Epithelial cell of esophagus (primary cell): Measurements from ENCODE around the gene LTBP1.

Experiments used
- DNase-seq: peaks from one replicate; pipeline ENCODE4 v3.0.0; 2010; ENCODE audit warnings: low read depth
- H3K4me3 ChIP-seq: 2 replicates; pipeline ENCODE4 v1.5.1; 2011; ENCODE audit warnings: mild to moderate bottlenecking, low read length, control low read depth
- TF ChIP-seq, protein P1 (sequence below): IDR thresholded peaks from 2 replicates; pipeline ENCODE4 v1.5.1; 2011; ENCODE audit warnings: low read depth, mild to moderate bottlenecking, low read length, control low read depth, inconsistent platforms; ENCODE audit not compliant: insufficient read depth; ENCODE audit errors: missing control alignments

LTBP1 gene

DNA sequence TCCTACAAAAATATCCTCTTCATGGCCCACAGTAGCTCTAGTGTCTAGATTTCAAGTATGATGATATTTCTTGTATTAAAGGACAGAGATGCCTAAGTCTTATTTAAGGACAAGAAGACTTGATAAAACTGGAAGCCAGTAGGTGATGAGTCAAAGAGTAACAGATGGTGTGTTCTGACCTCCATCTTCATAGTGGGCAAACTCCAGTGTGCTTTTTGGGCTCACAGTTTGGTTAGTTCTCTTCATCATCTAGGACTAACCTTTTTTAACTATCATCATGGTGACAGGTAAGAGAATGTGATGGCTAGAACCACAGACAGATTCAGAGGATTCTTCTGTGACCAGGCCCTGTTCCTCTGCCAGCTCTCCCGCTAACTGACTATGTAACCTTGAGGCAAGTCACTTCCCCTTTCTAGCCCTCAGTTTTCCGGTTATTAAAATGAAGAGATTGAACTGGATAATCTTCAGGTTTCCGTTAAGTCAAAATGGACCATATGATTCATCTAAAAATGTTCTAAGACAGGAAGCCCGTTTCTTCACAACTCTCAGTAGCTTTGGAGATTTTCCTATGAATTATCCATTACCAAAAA, 389.4 kb downstream of the LTBP1 start:
- TF ChIP-seq, protein P1, sequence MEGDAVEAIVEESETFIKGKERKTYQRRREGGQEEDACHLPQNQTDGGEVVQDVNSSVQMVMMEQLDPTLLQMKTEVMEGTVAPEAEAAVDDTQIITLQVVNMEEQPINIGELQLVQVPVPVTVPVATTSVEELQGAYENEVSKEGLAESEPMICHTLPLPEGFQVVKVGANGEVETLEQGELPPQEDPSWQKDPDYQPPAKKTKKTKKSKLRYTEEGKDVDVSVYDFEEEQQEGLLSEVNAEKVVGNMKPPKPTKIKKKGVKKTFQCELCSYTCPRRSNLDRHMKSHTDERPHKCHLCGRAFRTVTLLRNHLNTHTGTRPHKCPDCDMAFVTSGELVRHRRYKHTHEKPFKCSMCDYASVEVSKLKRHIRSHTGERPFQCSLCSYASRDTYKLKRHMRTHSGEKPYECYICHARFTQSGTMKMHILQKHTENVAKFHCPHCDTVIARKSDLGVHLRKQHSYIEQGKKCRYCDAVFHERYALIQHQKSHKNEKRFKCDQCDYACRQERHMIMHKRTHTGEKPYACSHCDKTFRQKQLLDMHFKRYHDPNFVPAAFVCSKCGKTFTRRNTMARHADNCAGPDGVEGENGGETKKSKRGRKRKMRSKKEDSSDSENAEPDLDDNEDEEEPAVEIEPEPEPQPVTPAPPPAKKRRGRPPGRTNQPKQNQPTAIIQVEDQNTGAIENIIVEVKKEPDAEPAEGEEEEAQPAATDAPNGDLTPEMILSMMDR = no peak
- no peak overlapping the region for H3K4me3 ChIP-seq
- DNase-seq = no peak

DNA sequence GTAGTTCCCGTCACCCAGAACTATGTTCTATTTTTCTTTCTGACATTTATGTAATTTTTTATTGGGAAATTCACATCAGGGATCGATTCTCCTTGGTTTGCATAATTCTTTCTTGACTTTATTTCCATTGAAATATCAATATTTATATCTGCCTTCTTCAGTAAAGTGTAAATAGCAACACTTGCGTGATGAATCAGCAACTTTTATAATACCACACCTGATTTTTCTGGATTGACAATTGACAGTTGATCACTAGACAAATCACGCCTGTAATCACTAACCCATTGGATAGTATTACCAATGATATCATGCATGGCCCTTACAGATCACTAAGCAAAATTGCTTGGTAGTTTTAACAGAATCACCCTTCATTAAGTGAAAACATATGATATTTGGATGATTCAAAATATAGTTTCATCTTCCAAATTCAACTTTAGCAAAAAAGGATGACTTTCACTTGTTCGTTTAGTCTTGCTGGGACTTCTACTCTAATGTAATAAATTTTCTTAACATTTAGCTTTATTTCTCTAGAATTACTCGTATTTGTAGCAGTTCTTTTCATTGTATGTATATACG, 390.7 kb downstream of the LTBP1 start:
- no peak for DNase-seq
- H3K4me3 ChIP-seq = no peak overlapping the region
- TF ChIP-seq, protein P1 = no peak

DNA sequence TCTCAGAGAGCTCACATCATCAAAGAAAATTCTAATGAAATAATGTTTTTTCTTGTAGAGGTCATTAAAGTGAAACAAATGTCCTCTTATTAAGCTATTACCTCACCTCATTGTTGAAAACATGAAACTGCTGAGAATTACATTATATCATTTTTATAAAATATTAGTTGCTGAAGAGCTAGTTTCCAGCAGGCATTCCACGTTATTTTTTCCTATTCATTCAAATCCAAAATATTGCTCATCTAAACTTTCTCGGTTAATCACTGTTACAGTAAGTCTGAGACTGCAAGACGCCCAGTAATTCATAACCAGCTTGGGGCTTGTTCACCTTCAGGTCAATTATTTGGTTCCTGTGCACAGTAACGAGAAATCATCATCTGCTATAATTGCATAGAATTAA, 391.2 kb downstream of the LTBP1 start:
- no peak overlapping the region for H3K4me3 ChIP-seq
- no peak for DNase-seq
- TF ChIP-seq, protein P1 = no peak

DNA sequence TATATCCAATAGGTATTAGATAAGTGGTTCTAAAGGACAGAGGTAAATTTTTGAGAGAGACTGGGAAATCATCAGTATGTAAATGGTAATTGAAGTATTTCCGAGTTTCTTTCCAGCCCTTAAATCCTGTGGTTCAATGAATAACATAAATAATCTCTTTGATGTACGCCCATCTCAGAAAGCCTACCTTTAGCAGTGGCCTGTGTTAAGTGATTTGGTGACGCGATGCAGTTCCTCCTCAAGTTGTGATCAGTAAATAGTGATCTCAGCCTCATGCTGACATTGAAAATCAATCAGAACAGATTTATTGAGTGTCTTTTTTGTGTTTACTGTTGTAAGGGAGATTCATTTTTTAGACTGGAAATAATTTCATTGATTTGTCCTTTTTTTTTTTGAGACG, 392.5 kb downstream of the LTBP1 start:
- no peak for DNase-seq
- TF ChIP-seq, protein P1 = no peak
- H3K4me3 ChIP-seq = no peak overlapping the region

DNA sequence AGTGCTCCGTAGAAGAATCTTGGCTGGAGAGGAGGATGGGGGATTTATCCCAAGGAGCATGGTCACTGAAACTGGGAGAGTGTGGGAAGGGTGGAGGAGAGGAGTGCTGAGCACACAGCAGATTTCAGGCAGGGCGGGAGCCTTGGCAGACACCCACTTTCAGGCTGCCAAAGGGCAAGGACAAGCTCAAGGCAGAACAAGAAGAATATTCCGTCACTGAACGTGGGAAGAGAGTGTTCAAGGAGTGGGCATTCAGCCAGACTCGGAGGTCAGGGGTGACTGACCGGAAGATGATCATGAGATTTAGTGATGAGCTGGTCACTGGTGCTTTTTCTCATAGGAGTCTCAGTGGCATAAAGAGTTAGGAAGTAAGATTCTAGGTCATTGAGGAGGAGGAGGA, 393.5 kb downstream of the LTBP1 start:
- TF ChIP-seq, protein P1 = no peak
- DNase-seq = no peak
- no peak overlapping the region for H3K4me3 ChIP-seq

DNA sequence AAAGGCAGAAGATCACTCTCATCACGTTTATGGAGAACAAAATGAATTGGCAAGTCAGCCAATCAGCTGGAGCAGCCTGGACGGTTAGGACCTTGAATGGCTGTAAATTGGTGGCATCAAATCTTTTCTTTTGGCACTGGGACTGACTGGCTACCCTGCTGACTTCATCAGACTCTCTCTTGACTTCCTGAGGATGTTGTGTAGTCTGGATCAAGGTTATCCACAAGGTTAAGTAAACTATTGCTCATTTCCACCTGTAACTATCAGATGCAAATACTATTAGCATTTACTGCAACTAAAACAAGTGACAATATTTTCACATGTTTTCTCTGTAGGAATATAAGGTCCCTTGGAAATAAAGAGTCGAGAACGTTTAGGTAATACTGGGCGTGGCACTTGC, 395.4 kb downstream of the LTBP1 start:
- H3K4me3 ChIP-seq = no peak overlapping the region
- TF ChIP-seq, protein P1 = no peak
- DNase-seq = no peak

DNA sequence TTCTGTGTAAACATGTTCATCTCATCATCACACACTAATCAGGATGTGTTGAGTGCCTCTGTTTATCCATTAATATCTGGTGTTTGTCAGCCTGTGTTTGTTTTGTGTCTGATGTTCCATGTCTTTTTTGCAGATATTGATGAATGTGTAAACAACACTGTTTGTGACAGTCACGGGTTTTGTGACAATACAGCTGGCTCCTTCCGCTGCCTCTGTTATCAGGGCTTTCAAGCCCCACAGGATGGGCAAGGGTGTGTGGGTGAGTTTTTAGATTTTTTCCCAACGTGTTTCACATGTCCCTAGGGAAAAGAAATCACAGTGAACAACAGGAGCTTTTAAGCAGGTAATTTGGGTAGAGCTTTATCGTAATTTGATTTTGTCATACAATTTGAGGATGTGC, 396.0 kb downstream of the LTBP1 start:
- no peak for DNase-seq
- TF ChIP-seq, protein P1 = no peak
- H3K4me3 ChIP-seq = no peak overlapping the region
